NCI-H146 treated with DMSO at 0.1 percent for 48 hours (cell line): ENCODE data around the gene CNKSR1.
"Not testable (repeated sequence)": the region's sequence is repeated elsewhere in the genome, so short reads cannot be mapped to it uniquely, and the experiment has no call there.

ENCODE experiments used
- DNase-seq: peaks from one replicate; lab custom pipeline; 2025; ENCODE audit not compliant: unreplicated experiment; lab: John Stamatoyannopoulos, UW

CNKSR1 gene

GRCh38 chr1:26224606-26225005 is 47.3 kb downstream of the CNKSR1 start:
- no peak for DNase-seq

GRCh38 chr1:26225033-26225831 is 47.9 kb downstream of the CNKSR1 start:
- no peak for DNase-seq

DNA sequence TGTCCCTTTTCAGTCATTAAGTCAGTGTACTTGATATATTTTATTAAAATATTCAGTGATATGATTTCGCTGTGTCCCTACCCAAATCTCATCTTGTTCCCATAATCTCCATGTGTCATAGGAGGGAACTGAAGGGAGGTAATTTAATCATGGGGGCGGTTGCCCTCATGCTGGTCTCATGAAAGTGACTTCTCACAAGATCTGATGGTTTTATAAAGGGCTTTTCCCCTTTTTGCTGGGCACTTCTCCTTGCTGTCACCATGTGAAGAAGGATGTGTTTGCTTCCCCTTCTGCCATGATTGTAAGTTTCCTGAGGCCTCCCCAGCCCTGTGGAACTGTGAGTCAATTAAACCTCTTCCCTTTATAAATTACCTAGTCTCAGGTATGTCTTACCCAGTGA is 53.4 kb downstream of the CNKSR1 start:
- not testable (repeated sequence) for DNase-seq

- DNase-seq: peak; percentile 86
These were observed 56.8 kb downstream of the CNKSR1 start, which contains the start of gene CEP85 for GRCh38 chr1:26233903-26234643. CEP85 (plus strand) TSS chr1:26234200; CDS start chr1:26239784, 5,584 bp downstream.

GRCh38 chr1:26234644-26235370 is 57.5 kb downstream of the CNKSR1 start:
- no peak for DNase-seq

DNA sequence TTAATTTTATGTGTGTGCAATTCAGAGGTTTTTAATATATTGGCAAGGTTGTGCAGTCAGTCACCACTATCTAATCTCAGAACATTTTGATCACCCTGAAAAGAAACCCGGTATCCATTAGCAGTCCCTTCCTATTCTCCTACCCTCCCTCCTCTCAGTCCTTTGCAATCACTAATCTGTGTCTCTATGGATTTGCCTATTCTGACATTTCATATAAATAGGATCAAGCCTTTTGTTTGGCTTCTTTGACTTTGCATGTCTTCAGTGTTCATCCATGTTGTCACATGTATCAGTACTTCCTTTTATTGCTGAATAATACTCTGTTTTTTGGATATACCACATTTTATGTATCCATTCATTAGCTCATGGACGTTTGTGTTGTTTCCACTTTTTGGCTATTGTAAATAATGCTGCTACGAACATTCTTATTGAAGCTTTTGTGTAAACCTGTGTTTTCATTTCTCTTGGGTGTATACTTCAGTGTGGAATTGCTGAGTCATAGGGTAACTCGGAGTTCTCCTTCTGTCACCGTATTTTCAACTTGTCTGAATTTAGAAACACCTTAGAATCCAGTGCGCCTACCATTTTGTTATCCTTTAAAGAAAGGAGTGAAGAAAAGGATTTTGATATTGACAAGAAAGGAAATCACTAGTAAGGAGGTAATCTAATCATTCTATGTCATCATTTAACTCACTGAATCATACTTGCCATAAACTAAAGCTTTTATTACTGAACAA is 60.1 kb downstream of the CNKSR1 start:
- no peak for DNase-seq
